ENCODE measurements around the gene BPI.

BPI gene

DNA sequence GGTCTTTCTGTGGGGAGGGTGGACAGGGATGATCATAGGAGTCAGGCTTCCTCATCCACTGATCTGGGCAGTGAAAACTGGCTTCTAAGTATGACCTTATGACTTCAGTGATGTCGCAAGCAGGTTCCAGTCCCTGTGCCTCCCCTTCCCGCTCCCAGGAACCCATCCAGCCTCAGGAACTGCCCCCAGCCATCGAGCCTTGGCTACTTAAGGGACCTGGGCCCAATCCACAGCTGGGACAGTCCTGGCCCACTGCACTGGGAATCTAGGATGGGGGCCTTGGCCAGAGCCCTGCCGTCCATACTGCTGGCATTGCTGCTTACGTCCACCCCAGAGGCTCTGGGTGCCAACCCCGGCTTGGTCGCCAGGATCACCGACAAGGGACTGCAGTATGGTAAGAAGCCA is 42.3 kb downstream of the BPI start, which contains the start of gene LBP:
Gene LBP, plus strand, starts transcription at position 236 of the 405 bp plus-strand sequence. Its CDS starts 35 bp downstream, at position 271.
- DNase-seq (ENCODE audit: low read depth): no peak
- TF ChIP-seq, protein P1, sequence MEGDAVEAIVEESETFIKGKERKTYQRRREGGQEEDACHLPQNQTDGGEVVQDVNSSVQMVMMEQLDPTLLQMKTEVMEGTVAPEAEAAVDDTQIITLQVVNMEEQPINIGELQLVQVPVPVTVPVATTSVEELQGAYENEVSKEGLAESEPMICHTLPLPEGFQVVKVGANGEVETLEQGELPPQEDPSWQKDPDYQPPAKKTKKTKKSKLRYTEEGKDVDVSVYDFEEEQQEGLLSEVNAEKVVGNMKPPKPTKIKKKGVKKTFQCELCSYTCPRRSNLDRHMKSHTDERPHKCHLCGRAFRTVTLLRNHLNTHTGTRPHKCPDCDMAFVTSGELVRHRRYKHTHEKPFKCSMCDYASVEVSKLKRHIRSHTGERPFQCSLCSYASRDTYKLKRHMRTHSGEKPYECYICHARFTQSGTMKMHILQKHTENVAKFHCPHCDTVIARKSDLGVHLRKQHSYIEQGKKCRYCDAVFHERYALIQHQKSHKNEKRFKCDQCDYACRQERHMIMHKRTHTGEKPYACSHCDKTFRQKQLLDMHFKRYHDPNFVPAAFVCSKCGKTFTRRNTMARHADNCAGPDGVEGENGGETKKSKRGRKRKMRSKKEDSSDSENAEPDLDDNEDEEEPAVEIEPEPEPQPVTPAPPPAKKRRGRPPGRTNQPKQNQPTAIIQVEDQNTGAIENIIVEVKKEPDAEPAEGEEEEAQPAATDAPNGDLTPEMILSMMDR (IDR thresholded peaks at IDR 0.05; ENCODE audit: low read length, missing control alignments): no peak
- H3K4me3 ChIP-seq (replicated peaks; ENCODE audit: low read depth, low read length): no peak within 1 kb of the TSS

- no peak overlapping the region for H3K4me3 ChIP-seq (replicated peaks; ENCODE audit: low read depth, low read length)
- DNase-seq (ENCODE audit: low read depth): no peak
- TF ChIP-seq, protein P1 (IDR thresholded peaks at IDR 0.05; ENCODE audit: low read length, missing control alignments): no peak
These were observed 42.8 kb downstream of the BPI start for GRCh38 chr20:38346741-38347140.

DNA sequence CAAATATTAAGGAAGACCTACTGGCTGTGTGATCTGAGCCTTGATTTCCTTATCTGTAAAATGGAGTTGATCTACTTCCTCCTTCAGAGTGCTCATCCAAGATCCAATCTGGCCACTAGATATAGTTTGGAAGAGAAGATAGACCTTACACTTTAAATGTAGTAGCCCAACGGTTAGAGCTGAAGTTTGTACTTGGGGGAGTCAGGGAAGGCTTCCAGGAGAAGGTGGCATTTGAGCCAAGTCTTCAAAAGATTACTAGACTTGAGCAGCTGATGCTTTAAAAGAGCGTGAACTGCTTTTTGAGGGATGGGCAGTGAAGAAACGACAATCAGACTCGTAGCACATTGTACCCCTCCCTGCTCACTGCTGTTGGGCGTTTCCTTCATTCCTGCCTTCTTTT is 45.9 kb downstream of the BPI start:
- no peak overlapping the region for H3K4me3 ChIP-seq (replicated peaks; ENCODE audit: low read depth, low read length)
- no peak for DNase-seq (ENCODE audit: low read depth)
- TF ChIP-seq, protein P1 (IDR thresholded peaks at IDR 0.05; ENCODE audit: low read length, missing control alignments): no peak

DNA sequence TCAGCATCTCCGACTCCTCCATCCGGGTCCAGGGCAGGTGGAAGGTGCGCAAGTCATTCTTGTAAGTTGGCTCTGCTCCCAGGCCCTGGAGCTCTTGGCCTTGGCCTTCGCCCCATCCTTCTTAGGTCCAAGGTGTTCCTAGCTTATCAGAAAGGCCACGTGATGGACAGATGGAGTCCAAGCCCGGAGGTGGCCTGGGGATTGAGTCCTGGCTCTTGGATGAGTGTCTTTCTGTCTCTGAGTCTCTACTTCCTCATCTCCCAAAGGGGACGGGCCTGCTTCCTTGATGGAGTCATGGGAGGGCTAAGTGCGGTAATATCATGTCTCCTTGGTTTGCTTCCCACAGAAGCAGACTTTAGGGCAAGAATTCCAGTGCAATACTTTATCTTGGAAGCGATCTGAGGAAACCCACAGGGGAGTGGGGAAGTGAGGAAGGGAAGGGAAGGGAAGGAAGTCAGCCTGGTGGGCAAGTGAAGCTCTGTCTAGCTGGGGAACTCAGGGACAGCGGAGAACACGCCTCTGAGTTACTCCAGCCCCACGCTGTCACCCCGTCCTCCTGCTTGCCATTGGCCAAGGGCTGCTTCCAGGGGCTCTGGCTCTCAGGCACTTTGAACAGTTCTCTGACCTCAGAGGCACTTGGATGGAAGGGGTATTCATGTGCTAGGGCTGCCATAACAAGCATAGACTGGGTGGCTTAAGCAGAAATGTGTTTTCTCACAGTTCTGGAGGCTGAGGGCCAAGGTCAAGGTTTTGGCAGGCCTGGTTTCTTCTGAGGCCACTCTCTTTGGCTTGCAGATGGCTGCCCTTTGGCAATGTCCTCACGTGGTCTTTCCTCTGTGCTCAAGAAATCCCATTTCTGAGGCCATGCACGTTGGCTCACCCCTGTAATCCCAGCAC is 47.2 kb downstream of the BPI start:
- no peak for DNase-seq (ENCODE audit: low read depth)
- TF ChIP-seq, protein P1 (IDR thresholded peaks at IDR 0.05; ENCODE audit: low read length, missing control alignments): no peak
- H3K4me3 ChIP-seq (replicated peaks; ENCODE audit: low read depth, low read length): no peak overlapping the region

DNA sequence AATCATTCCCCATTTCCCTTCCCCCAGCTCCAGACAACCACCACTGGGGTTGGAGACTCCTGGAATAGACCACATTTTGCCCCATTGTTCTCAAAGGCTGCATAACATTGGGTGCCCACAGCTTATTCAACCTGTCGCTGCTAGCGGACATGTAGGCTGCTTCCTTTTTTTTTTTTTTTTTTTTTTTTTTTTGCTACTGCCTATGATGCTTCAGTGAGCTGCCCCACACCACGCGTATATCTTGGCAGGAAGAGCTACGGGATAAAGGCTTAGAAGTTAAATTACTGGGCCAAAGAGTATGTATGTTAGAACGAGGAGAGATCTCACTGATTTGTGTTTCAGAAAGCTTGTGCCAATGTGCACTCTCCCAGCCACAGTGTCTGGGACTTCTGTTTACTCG is 49.4 kb downstream of the BPI start:
- TF ChIP-seq, protein P1 (IDR thresholded peaks at IDR 0.05; ENCODE audit: low read length, missing control alignments): no peak
- H3K4me3 ChIP-seq (replicated peaks; ENCODE audit: low read depth, low read length): no peak overlapping the region
- peak; percentile 4 for DNase-seq (ENCODE audit: low read depth)

- no peak for DNase-seq (ENCODE audit: low read depth)
- H3K4me3 ChIP-seq (replicated peaks; ENCODE audit: low read depth, low read length): no peak overlapping the region
- TF ChIP-seq, protein P1 (IDR thresholded peaks at IDR 0.05; ENCODE audit: low read length, missing control alignments): no peak
These were observed 50.3 kb downstream of the BPI start for GRCh38 chr20:38354227-38354626.
